ENCODE results near the gene GRK2.

DNA sequence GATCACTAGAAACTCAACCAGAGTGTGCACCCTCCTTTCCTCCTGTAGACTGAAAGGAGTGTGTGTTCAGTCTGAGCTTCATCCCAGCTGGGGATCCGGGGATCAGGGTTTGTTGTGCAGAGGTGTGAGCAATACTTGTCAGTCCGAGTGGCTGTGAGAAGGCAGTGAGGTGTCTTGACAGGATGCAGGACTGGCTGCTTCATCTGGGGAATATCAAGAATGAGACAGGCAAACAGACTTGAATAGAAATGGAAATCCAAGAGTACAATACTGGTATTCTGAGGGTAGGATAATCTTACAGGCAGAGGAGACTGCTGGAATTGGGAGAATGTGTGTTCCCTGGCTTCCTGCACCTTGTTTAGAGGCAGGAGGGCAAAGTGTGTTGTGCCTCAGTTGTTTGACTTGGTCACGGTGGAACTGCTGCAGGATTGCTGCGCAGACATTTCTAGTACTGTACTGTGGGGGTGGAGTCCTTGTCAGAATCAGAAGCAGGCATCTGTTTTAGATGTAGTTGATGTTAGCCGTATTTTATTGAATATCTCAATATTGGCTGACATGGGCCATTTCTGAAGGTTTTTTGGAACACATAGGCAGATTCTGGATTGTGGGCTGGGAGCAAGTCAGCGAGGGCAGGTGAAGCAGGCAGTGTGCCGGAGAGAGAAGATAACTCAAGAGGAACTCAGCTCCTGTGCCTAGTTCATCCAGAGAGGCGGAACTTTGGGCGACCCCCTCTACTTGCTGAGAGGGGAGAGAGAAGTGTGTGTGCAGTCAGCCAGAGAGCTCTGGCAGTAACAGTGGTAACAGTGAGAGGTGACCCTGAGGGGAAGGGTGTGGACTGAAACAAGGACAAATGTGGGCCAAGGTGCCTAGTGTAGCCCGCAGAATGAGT is 27.1 kb upstream of the GRK2 start:
- TF ChIP-seq, protein P1, sequence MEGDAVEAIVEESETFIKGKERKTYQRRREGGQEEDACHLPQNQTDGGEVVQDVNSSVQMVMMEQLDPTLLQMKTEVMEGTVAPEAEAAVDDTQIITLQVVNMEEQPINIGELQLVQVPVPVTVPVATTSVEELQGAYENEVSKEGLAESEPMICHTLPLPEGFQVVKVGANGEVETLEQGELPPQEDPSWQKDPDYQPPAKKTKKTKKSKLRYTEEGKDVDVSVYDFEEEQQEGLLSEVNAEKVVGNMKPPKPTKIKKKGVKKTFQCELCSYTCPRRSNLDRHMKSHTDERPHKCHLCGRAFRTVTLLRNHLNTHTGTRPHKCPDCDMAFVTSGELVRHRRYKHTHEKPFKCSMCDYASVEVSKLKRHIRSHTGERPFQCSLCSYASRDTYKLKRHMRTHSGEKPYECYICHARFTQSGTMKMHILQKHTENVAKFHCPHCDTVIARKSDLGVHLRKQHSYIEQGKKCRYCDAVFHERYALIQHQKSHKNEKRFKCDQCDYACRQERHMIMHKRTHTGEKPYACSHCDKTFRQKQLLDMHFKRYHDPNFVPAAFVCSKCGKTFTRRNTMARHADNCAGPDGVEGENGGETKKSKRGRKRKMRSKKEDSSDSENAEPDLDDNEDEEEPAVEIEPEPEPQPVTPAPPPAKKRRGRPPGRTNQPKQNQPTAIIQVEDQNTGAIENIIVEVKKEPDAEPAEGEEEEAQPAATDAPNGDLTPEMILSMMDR (IDR thresholded peaks at IDR 0.05), result no peak
- TF ChIP-seq POLR2A (IDR thresholded peaks at IDR 0.05) (no peak), POLR2AphosphoS5 (IDR thresholded peaks at IDR 0.05) (no peak), EP300 (IDR thresholded peaks at IDR 0.05; ENCODE audit: low read depth) (no peak)
